WI38 (cell line): Measurements from ENCODE around the gene RIMBP2.

ENCODE experiments used
- H3K4me3 ChIP-seq: 2 replicates; pipeline ENCODE4 v1.5.1; 2011; ENCODE audit warnings: low read depth, mild to moderate bottlenecking, control low read depth, low read length
- CTCF ChIP-seq: IDR thresholded peaks from 2 replicates; pipeline ENCODE4 v1.5.1; 2012; ENCODE audit warnings: low read depth, mild to moderate bottlenecking, control low read depth, low read length

RIMBP2 gene

GRCh38 chr12:130524759-130525158, 191.3 kb downstream of the RIMBP2 start:
- no peak overlapping the region for H3K4me3 ChIP-seq
- no peak for TF ChIP-seq CTCF

GRCh38 chr12:130523863-130524614, 192.1 kb downstream of the RIMBP2 start:
- no peak for TF ChIP-seq CTCF
- no peak overlapping the region for H3K4me3 ChIP-seq

GRCh38 chr12:130523208-130523607, 192.9 kb downstream of the RIMBP2 start:
- H3K4me3 ChIP-seq = no peak overlapping the region
- TF ChIP-seq CTCF = no peak

- TF ChIP-seq CTCF = no peak
- H3K4me3 ChIP-seq = no peak overlapping the region
These were observed 193.8 kb downstream of the RIMBP2 start for GRCh38 chr12:130522244-130522834.

- no peak overlapping the region for H3K4me3 ChIP-seq
- no peak for TF ChIP-seq CTCF
These were observed 194.5 kb downstream of the RIMBP2 start for GRCh38 chr12:130521375-130522124.

- no peak overlapping the region for H3K4me3 ChIP-seq
- TF ChIP-seq CTCF = no peak
These were observed 195.3 kb downstream of the RIMBP2 start for GRCh38 chr12:130520784-130521183.

GRCh38 chr12:130517588-130517987, 198.5 kb downstream of the RIMBP2 start:
- H3K4me3 ChIP-seq = no peak overlapping the region
- no peak for TF ChIP-seq CTCF
